Measurements from ENCODE around the gene AAMDC.
"Not testable (repeated sequence)": the region's sequence is repeated elsewhere in the genome, so short reads cannot be mapped to it uniquely, and the experiment has no call there.

The AAMDC gene

DNA sequence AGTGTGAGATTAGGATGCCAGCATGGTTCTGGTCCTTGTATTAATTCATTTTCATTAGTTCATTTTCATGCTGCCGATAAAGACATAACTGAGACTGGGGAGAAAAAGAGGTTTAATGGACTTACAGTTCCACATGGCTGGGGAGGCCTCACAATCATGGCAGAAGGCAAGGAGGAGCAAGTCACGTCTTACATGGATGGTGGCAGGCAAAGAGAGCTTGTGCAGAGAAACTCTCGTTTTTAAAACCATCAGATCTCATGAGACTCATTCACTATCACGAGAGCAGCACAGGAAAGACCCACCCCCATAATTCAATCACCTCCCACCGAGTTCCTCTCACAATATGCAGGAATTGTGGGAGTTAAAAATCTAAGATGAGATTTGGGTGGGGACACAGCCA is 22.8 kb downstream of the AAMDC start:
- not testable (repeated sequence) for H3K9ac ChIP-seq (ENCODE audit: low read depth, low read length, poor library complexity); H3K14ac ChIP-seq (ENCODE audit: low read length); H3K4ac ChIP-seq (ENCODE audit: low read length); H3K18ac ChIP-seq (ENCODE audit: low read length); H3K4me3 ChIP-seq (ENCODE audit: low read length in 2 of 2); H3K23ac ChIP-seq (ENCODE audit: low read depth, low read length, poor library complexity); H2BK120ac ChIP-seq (ENCODE audit: low read depth, low read length); H2BK12ac ChIP-seq (ENCODE audit: low read length); H2BK15ac ChIP-seq (ENCODE audit: low read length); H4K8ac ChIP-seq (ENCODE audit: low read depth, low read length); H4K91ac ChIP-seq (ENCODE audit: low read depth, low read length, poor library complexity); H2BK5ac ChIP-seq (ENCODE audit: low read length); H2AFZ ChIP-seq (ENCODE audit: low read length); H3K27ac ChIP-seq (replicated peaks; ENCODE audit: low read length); H3K4me2 ChIP-seq (ENCODE audit: insufficient read depth, low read length, poor library complexity, severe bottlenecking); H3K79me1 ChIP-seq (ENCODE audit: low read depth, low read length); DNase-seq (ENCODE audit: low spot score); H3K4me1 ChIP-seq (ENCODE audit: control insufficient read depth in 2 of 2, insufficient read depth in 1 of 2, low read depth in 1 of 2, low read length in 2 of 2); H3K27me3 ChIP-seq (ENCODE audit: control insufficient read depth in 3 of 3, insufficient read depth in 3 of 3, low read depth in 1 of 3, low read length in 3 of 3); H2AK5ac ChIP-seq (ENCODE audit: low read depth, low read length)
- no CpG with 5 or more reads among the region's 5 CpGs for WGBS, 2 donors (ENCODE audit: extremely low coverage in 2 of 2, insufficient read length in 2 of 2, insufficient replicate concordance in 1 of 2)
- peaks cover 5 to 73% of the 10 kb centered on the region in 2 donors for H3K36me3 ChIP-seq (replicated peaks in 1 of 2; ENCODE audit: control insufficient read depth in 2 of 2, insufficient read depth in 2 of 2, low read length in 2 of 2)
- peaks cover 3 to 19% of the 10 kb centered on the region in 2 donors for H3K9me3 ChIP-seq (replicated peaks in 1 of 2; ENCODE audit: control insufficient read depth in 2 of 2, insufficient read depth in 1 of 2, low read depth in 1 of 2, low read length in 2 of 2)

GRCh38 chr11:77851503-77851902 is 30.6 kb downstream of the AAMDC start:
- H3K27me3 ChIP-seq (ENCODE audit: control insufficient read depth in 3 of 3, insufficient read depth in 3 of 3, low read depth in 1 of 3, low read length in 3 of 3): no peaks in the 10 kb centered on the region
- H2BK15ac ChIP-seq (ENCODE audit: low read length): no peak overlapping the region
- H4K91ac ChIP-seq (ENCODE audit: low read depth, low read length, poor library complexity): no peak overlapping the region
- DNase-seq (ENCODE audit: low spot score): no peak
- no CpG with 5 or more reads among the region's 1 CpG for WGBS, 2 donors (ENCODE audit: extremely low coverage in 2 of 2, insufficient read length in 2 of 2, insufficient replicate concordance in 1 of 2)
- H3K18ac ChIP-seq (ENCODE audit: low read length): no peak overlapping the region
- no peak overlapping the region for H3K4ac ChIP-seq (ENCODE audit: low read length)
- peaks cover 9 to 31% of the 10 kb centered on the region in 2 donors for H3K9me3 ChIP-seq (replicated peaks in 1 of 2; ENCODE audit: control insufficient read depth in 2 of 2, insufficient read depth in 1 of 2, low read depth in 1 of 2, low read length in 2 of 2)
- no peaks in the 10 kb centered on the region for H3K79me1 ChIP-seq (ENCODE audit: low read depth, low read length)
- no peak overlapping the region for H3K27ac ChIP-seq (replicated peaks; ENCODE audit: low read length)
- no peak overlapping the region for H3K4me3 ChIP-seq (ENCODE audit: low read length in 2 of 2)
- no peak overlapping the region for H2AFZ ChIP-seq (ENCODE audit: low read length)
- H2BK12ac ChIP-seq (ENCODE audit: low read length): no peak overlapping the region
- H3K4me1 ChIP-seq (ENCODE audit: control insufficient read depth in 2 of 2, insufficient read depth in 1 of 2, low read depth in 1 of 2, low read length in 2 of 2): no peaks in the 10 kb centered on the region
- H2BK5ac ChIP-seq (ENCODE audit: low read length): no peak overlapping the region
- H3K14ac ChIP-seq (ENCODE audit: low read length): no peak overlapping the region
- no peak overlapping the region for H2BK120ac ChIP-seq (ENCODE audit: low read depth, low read length)
- no peak overlapping the region for H3K4me2 ChIP-seq (ENCODE audit: insufficient read depth, low read length, poor library complexity, severe bottlenecking)
- no peak overlapping the region for H3K23ac ChIP-seq (ENCODE audit: low read depth, low read length, poor library complexity)
- H2AK5ac ChIP-seq (ENCODE audit: low read depth, low read length): no peak overlapping the region
- peaks cover 8 to 51% of the 10 kb centered on the region in 2 donors for H3K36me3 ChIP-seq (replicated peaks in 1 of 2; ENCODE audit: control insufficient read depth in 2 of 2, insufficient read depth in 2 of 2, low read length in 2 of 2)
- no peak overlapping the region for H4K8ac ChIP-seq (ENCODE audit: low read depth, low read length)
- H3K9ac ChIP-seq (ENCODE audit: low read depth, low read length, poor library complexity): no peak overlapping the region

GRCh38 chr11:77854838-77855237 is 33.9 kb downstream of the AAMDC start:
- H3K36me3 ChIP-seq (replicated peaks in 1 of 2; ENCODE audit: control insufficient read depth in 2 of 2, insufficient read depth in 2 of 2, low read length in 2 of 2): peaks cover 10 to 36% of the 10 kb centered on the region in 2 donors
- WGBS, 2 donors (ENCODE audit: extremely low coverage in 2 of 2, insufficient read length in 2 of 2, insufficient replicate concordance in 1 of 2): no CpG with 5 or more reads among the region's 2 CpGs
- H3K18ac ChIP-seq (ENCODE audit: low read length): no peak overlapping the region
- H2BK12ac ChIP-seq (ENCODE audit: low read length): no peak overlapping the region
- no peak overlapping the region for H3K9ac ChIP-seq (ENCODE audit: low read depth, low read length, poor library complexity)
- no peaks in the 10 kb centered on the region for H3K79me1 ChIP-seq (ENCODE audit: low read depth, low read length)
- H2BK15ac ChIP-seq (ENCODE audit: low read length): no peak overlapping the region
- H3K4me2 ChIP-seq (ENCODE audit: insufficient read depth, low read length, poor library complexity, severe bottlenecking): no peak overlapping the region
- no peak overlapping the region for H3K14ac ChIP-seq (ENCODE audit: low read length)
- H2BK5ac ChIP-seq (ENCODE audit: low read length): no peak overlapping the region
- H4K91ac ChIP-seq (ENCODE audit: low read depth, low read length, poor library complexity): no peak overlapping the region
- no peaks in the 10 kb centered on the region for H3K4me1 ChIP-seq (ENCODE audit: control insufficient read depth in 2 of 2, insufficient read depth in 1 of 2, low read depth in 1 of 2, low read length in 2 of 2)
- no peak overlapping the region for H3K23ac ChIP-seq (ENCODE audit: low read depth, low read length, poor library complexity)
- no peak overlapping the region for H2AK5ac ChIP-seq (ENCODE audit: low read depth, low read length)
- no peak for DNase-seq (ENCODE audit: low spot score)
- no peak overlapping the region for H2AFZ ChIP-seq (ENCODE audit: low read length)
- H4K8ac ChIP-seq (ENCODE audit: low read depth, low read length): no peak overlapping the region
- no peak overlapping the region for H2BK120ac ChIP-seq (ENCODE audit: low read depth, low read length)
- H3K4ac ChIP-seq (ENCODE audit: low read length): no peak overlapping the region
- H3K27me3 ChIP-seq (ENCODE audit: control insufficient read depth in 3 of 3, insufficient read depth in 3 of 3, low read depth in 1 of 3, low read length in 3 of 3): no peaks in the 10 kb centered on the region
- H3K27ac ChIP-seq (replicated peaks; ENCODE audit: low read length): no peak overlapping the region
- peaks cover 9 to 36% of the 10 kb centered on the region in 2 donors for H3K9me3 ChIP-seq (replicated peaks in 1 of 2; ENCODE audit: control insufficient read depth in 2 of 2, insufficient read depth in 1 of 2, low read depth in 1 of 2, low read length in 2 of 2)
- no peak overlapping the region for H3K4me3 ChIP-seq (ENCODE audit: low read length in 2 of 2)

- H3K9ac ChIP-seq (ENCODE audit: low read depth, low read length, poor library complexity); H3K14ac ChIP-seq (ENCODE audit: low read length); H3K23ac ChIP-seq (ENCODE audit: low read depth, low read length, poor library complexity); H3K18ac ChIP-seq (ENCODE audit: low read length); H3K4me1 ChIP-seq (ENCODE audit: control insufficient read depth in 2 of 2, insufficient read depth in 1 of 2, low read depth in 1 of 2, low read length in 2 of 2); H3K4me3 ChIP-seq (ENCODE audit: low read length in 2 of 2); H2AFZ ChIP-seq (ENCODE audit: low read length); H4K8ac ChIP-seq (ENCODE audit: low read depth, low read length); H3K27ac ChIP-seq (replicated peaks; ENCODE audit: low read length); DNase-seq (ENCODE audit: low spot score); H3K79me1 ChIP-seq (ENCODE audit: low read depth, low read length); H3K4me2 ChIP-seq (ENCODE audit: insufficient read depth, low read length, poor library complexity, severe bottlenecking); H2BK120ac ChIP-seq (ENCODE audit: low read depth, low read length); H2BK15ac ChIP-seq (ENCODE audit: low read length); H3K4ac ChIP-seq (ENCODE audit: low read length); H3K27me3 ChIP-seq (ENCODE audit: control insufficient read depth in 3 of 3, insufficient read depth in 3 of 3, low read depth in 1 of 3, low read length in 3 of 3); H2BK12ac ChIP-seq (ENCODE audit: low read length); H4K91ac ChIP-seq (ENCODE audit: low read depth, low read length, poor library complexity); H2BK5ac ChIP-seq (ENCODE audit: low read length); H2AK5ac ChIP-seq (ENCODE audit: low read depth, low read length): not testable (repeated sequence)
- Histone ChIP-seq H3K9me3 (replicated peaks in 1 of 2; ENCODE audit: control insufficient read depth in 2 of 2, insufficient read depth in 1 of 2, low read depth in 1 of 2, low read length in 2 of 2) (peaks cover 9 to 33% of the 10 kb centered on the region in 2 donors), H3K36me3 (replicated peaks in 1 of 2; ENCODE audit: control insufficient read depth in 2 of 2, insufficient read depth in 2 of 2, low read length in 2 of 2) (peaks cover 10 to 26% of the 10 kb centered on the region in 2 donors)
- WGBS, 2 donors (ENCODE audit: extremely low coverage in 2 of 2, insufficient read length in 2 of 2, insufficient replicate concordance in 1 of 2): no CpG with 5 or more reads among the region's 10 CpGs
These were observed 37.0 kb downstream of the AAMDC start for GRCh38 chr11:77857906-77858457.

All from neuronal stem cell (in vitro differentiated cells).